ENCODE measurements around the gene EIF3M.
"Not testable (repeated sequence)": the region's sequence is repeated elsewhere in the genome, so short reads cannot be mapped to it uniquely, and the experiment has no call there.

Gene EIF3M

GRCh38 chr11:32583459-32584271, at the start of gene EIF3M:
Gene EIF3M, plus strand, starts transcription at chr11:32583831. Its CDS starts 57 bp downstream, at chr11:32583888.
- peak; percentile 97 for DNase-seq (ENCODE audit: low spot score)

DNA sequence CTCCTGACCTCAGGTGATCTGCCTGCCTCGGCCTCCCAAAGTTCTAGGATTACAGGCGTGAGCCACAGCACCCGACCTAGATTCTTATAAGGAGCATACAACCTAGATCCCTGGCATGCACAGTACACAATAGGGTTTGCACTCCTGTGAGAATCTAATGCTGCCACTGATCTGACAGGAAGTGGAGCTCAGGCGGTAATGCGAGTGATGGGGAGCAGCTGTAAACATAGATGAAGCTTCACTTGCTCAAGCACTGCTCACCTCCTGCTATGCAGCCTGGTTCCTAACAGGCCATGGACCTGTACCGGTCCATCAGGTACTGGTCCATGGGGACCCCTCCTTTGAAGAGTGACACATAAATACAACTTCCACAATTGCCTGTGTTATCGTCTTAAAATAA, 44.8 kb upstream of the EIF3M start:
- DNase-seq (ENCODE audit: low spot score) = no peak

DNA sequence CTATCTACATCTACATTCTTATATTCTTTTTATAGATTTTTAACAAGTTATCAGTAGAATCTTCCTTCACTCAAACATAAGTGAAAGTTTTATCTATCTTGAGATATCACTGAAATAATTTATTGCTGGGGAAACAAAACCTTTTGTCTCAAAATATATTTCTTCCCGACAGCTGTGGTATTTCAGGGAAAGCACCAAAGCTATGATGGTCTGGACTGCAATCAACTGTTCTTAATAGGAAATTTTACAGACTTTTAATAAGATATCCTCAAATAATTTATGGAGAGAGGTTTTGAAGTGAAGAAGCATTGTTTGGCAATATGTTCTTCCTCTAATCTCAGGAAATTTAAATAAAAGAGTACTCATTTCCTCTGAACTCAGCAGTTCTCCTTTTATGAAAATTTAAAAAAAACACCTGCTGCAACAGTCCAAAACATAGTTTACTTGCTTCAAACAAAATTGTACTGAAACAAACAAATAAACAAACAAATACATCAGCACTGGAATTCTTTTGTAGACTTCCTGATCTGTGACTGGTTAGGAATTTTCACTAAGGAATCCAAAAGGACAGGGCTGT, 33.9 kb upstream of the EIF3M start:
- DNase-seq (ENCODE audit: low spot score) = no peak

DNA sequence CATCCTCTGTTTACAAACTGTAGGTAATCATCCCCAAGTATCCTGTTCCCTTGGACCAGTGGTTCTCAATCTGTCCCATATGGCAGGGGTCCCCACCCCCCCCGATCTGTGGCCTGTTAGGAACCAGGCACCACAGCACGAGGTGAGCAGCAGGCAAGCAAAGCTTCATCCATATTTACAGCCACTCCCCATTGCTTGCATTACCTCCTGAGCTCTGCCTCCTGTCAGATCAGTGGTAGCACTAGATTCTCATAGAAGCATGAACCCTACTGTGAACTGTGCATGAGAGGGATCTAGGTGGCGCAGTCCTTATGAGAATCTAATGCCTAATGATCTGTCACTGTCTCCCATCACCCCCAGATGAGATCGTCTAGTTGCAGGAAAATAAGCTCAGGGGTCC, 33.4 kb upstream of the EIF3M start:
- no peak for DNase-seq (ENCODE audit: low spot score)

DNA sequence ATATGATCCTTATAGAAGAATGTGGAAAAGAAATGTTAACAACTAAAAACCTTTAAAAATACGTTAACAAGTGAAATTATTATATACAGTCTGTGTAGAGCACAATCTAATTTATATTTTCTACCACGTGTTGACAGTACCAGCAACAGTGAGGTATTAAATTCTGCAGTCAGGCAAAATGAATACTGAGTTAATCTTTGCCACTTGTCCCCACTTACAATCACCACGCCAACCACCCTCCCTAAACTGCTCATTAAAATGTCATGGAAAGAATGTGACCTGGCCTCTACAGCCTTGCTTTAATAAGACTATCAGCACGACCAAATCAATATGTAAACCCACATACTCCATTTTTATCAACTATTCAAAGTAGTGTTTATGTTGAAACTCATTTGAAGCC, 28.5 kb upstream of the EIF3M start:
- DNase-seq (ENCODE audit: low spot score) = no peak

GRCh38 chr11:32555895-32556294, 27.7 kb upstream of the EIF3M start:
- no peak for DNase-seq (ENCODE audit: low spot score)

DNA sequence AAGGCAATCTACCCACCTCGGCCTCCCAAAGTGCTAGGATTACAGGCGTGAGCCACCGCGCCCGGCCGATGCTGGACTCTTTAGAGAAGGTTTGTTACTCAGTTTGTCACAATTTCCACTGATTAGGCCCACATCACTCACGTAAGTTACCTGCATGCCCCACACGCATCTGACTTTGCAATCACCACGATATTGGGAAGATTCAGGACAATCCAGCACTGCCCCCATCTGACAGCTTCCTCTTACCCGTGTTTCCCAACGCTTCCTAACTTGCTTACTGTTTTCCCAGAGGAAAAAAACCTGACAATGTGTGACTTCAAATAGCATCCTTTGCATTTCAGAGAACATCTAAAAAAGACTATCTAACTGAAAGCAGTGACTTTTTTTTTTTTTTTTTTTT, 21.8 kb upstream of the EIF3M start:
- no peak for DNase-seq (ENCODE audit: low spot score)

- DNase-seq (ENCODE audit: low spot score) = no peak
Observed at GRCh38 chr11:32562839-32563599, 20.6 kb upstream of the EIF3M start.

DNA sequence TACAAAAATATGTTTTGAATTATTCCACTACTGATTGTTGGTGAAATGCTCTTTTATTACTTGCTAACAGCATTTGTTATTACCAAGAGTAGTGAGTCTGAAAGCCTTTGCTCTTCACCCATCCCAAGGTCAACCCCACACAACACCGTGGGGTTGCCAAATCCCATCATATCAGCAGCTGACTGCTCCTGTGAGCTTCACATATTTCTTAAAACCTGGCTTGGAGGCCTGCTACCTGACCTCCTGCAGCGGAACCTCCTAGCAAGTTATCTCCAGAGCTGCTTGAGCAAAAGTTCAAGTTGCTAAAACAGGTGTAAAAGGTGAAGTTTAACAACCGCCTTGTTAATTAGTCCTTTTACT, 20.1 kb upstream of the EIF3M start:
- no peak for DNase-seq (ENCODE audit: low spot score)

DNA sequence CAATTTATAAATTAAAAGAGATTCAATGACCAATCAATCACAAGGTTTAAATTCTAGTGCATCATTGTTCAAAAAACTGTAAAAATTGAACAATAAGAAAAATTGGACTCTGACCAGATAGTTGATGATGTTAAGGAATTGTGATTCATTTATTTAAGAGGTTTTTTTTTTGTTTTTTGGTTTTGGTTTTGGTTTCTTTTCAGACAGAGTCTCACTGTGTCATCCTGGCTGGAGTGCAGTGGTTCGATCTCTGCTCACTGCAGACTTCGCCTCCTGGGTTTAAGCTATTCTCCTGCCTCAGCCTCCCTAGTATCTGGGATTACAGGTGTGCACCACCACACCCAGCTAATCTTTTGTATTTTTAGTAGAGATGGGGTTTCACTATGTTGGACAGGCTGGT, 17.1 kb upstream of the EIF3M start:
- no peak for DNase-seq (ENCODE audit: low spot score)

- DNase-seq (ENCODE audit: low spot score) = no peak
Observed at GRCh38 chr11:32567154-32567553, 16.5 kb upstream of the EIF3M start.

DNA sequence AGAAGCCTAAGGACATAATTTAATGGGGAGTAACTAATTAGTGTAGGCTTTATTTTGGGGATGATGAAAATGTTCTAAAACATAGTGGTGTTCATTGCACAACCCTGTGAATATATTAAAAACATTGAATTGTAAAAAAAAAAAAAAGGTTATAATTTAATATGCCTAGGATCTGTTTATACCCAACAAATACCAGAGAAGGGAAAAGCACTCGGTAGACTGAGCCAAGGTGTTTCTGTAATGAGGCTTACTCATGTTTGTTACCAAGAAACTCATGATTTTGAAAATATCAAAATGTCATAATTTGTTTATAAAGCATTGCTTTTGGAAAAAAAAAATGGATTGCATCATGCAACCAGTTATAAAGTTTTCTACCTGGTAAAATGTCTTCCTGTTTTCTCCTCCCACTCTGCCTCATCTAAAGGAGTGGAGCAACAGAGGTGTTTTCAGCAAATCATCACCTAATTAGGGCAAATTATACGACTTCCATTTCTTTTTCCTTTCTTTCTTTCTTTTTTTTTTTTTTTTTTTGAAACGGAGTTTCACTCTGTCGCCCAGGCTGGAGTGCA, 14.2 kb upstream of the EIF3M start:
- no peak for DNase-seq (ENCODE audit: low spot score)

DNA sequence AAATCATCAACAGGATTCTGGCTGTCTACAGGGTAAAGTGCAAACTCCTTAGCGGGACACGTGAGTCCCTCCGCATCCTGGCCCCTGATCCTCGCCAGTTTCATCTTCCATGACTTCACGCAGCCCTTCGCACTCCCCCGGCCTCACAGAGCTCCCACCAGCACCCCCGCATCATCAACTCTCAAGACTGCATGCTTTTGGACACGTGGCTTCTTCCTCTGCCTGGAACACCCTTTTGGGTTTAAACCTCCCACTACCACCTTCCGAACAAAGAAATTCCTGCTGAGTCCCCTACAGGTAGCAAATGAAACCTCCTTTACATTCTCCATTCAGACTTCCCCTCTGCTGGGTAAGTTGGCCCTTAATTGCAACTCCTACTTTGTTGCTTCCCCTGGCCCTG, 12.6 kb upstream of the EIF3M start:
- no peak for DNase-seq (ENCODE audit: low spot score)

DNA sequence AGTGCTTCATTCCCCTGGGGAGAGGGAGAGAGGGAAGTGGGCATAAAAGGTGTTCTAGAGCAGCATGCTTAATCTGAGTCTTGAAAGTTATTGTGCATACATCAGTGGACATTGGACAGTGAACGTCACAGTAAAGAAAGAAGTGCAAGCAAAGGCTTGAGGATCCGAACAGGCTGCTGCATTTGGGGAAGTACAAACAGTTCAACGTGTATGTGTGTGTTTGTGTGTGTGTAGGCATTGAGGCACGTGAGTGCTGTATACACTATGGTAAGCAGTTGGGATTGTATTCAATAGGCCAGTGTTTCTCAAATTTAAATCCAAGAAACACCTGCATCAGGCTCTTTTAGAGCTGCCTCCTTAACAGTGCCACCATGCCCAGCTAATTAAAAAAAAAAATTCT, 10.4 kb upstream of the EIF3M start:
- DNase-seq (ENCODE audit: low spot score) = no peak

DNA sequence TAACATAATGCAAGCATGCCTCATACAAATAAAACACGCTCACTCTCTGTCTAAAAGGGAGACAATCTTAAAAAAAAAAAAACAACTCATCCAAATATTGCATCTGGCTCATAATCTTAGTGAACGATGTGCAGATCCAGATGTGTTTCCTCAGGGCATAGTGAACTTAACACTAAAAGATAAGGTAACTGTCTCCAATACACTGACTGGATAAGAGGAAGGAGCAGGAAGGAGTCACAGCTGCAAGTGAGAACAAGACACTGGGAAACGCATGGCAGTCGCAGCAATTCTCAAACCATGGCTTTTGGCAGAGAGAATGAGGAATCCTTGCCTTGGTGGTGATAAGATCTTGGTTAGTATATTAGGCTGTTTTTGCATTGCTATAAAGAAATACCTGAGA, 9.2 kb upstream of the EIF3M start:
- no peak for DNase-seq (ENCODE audit: low spot score)

DNA sequence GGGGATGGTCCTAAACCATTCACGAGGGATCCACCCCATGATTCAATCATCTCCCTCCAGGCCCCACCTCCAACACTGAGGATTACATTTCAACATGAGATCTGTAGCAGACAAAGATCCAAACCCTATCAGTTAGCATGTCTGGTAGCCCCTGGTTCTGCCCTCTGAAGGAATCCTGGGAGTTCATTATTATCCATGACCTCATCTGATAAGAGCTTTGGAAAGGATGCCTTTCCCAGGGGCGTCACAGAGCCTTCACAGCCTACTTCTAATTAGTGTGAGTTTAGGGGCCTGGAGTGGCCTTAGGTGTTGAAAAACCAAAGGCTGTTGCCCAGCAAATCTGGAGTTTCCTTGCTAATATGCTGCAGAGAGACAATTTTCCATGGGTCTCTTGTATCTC, 8.6 kb upstream of the EIF3M start:
- no peak for DNase-seq (ENCODE audit: low spot score)

DNA sequence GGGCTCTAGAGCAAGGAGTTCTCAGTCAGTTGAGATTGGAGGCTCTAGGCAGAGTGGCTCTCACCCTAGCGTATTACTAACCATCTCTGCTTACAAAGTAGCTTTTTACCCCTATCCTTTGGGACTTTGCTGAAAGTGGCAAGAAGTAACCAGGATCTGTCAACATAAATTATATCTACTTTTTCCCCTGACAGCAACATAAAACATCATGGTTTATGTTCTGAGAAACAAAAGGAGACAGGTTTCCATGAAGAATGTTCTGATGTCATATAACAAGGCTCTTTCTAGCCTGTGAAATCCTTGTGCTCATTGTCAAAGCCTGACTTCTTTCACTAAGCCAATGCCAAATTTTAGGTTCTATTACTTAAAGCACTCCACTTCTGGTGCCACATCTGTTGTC, 7.2 kb upstream of the EIF3M start:
- no peak for DNase-seq (ENCODE audit: low spot score)

- DNase-seq (ENCODE audit: low spot score) = no peak
Observed at GRCh38 chr11:32580967-32581366, 2.7 kb upstream of the EIF3M start.

DNA sequence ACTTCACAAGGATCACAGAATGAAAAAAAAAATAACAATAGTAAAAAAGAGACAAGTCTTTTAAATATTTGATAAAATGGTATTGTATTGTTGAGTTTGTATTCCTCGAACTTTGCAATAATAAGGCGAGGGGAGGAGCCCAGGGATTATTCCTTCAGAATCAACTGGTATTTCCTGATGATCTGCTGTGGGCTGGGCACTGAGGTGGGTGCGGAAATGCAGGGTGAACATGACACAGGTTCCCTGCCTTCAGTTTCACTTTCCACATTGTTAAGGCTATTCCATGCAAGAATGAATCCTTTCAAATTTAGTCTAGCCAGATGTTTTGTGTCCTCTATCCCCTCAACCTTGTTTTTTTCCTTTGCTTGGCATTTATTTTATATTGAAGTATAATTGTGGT, 2.1 kb upstream of the EIF3M start:
- no peak for DNase-seq (ENCODE audit: low spot score)

GRCh38 chr11:32584921-32585320, 1.3 kb downstream of the EIF3M start:
- DNase-seq (ENCODE audit: low spot score) = no peak

DNA sequence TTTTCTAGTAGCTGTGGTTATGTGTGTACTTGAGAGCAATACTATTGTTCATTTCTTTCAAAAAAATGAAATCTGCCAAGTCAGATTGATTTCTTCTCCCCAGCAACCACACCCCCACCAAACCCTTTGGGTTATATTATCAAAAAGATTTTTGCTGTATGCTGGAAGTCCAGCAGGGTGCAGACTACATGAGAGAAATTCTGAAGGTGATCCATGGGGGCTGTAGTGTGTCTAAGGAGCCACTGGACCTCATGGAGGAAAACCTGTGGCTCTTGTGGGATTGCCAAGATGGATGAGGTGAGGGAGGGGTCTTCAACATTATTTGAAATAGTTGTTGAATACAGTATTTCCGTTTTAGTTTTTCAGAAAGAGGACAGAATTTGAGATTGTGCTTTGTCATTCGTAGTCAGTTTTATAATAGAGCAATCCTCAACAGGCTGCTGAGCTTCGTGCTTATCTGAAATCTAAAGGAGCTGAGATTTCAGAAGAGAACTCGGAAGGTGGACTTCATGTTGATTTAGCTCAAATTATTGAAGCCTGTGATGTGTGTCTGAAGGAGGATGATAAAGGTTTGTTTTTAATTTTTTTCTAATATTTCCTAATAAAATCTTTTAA, 3.1 kb downstream of the EIF3M start:
- DNase-seq (ENCODE audit: low spot score) = no peak

- DNase-seq (ENCODE audit: low spot score) = no peak
Observed at GRCh38 chr11:32594272-32594671, 10.6 kb downstream of the EIF3M start.

DNA sequence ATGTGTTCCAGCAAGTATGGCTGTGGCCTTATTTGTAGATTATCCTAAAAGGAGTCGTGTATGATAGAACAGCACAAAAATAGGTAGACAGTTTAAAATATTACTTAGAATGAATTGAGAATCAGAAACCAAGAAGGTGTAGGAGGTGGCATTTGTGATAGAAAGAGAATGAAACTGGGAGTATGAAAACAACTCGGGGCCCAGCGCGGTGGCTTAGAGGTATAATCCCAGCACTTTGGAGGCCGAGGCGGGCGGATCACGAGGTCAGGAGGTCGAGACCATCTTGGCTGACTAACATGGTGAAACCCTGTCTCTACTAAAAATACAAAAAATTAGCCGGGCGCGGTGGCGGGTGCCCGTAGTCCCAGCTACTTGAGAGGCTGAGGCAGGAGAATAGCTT, 12.5 kb downstream of the EIF3M start:
- DNase-seq (ENCODE audit: low spot score) = not testable (repeated sequence)
